ENCODE measurements around the gene PRKN.

DNA sequence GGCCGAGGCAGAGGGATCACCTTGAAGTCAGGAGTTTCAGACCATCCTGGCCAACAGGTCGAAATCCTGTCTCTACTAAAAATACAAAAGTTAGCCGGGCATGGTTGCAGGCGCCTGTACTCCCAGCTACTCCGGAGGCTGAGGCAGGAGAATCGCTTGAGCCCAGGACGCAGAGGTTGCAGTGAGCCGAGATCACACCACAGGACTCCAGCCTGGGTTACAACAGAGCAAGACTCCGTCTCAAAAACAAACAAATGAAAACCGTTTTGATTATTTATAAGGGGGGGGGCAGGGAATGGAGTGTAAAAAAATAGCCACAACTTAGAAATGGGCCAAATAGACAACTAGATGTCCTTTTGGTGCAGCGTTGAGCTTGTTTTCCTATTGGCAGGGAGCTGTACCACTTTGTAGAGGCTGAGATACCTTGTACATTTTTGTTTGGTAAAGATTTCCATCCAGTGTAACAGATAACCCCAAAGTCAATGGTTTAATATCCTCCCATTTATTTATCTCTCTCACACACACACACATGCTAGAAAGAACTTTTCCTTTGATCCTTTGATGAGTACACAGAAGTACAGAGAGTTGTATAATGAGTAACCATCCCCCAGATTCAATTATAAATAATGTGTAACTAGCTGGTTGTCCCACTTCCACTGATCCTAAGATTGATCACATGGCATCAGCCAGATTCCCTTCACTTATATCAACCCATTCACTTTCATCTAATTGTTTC, 477.5 kb downstream of the PRKN start:
- TF ChIP-seq, protein P1, sequence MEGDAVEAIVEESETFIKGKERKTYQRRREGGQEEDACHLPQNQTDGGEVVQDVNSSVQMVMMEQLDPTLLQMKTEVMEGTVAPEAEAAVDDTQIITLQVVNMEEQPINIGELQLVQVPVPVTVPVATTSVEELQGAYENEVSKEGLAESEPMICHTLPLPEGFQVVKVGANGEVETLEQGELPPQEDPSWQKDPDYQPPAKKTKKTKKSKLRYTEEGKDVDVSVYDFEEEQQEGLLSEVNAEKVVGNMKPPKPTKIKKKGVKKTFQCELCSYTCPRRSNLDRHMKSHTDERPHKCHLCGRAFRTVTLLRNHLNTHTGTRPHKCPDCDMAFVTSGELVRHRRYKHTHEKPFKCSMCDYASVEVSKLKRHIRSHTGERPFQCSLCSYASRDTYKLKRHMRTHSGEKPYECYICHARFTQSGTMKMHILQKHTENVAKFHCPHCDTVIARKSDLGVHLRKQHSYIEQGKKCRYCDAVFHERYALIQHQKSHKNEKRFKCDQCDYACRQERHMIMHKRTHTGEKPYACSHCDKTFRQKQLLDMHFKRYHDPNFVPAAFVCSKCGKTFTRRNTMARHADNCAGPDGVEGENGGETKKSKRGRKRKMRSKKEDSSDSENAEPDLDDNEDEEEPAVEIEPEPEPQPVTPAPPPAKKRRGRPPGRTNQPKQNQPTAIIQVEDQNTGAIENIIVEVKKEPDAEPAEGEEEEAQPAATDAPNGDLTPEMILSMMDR (IDR thresholded peaks at IDR 0.05; ENCODE audit: insufficient read depth, low read length), result no peak
- no peak for TF ChIP-seq GABPA (IDR thresholded peaks at IDR 0.05; ENCODE audit: low read depth)
